GM18867 (cell line): ENCODE results near the gene POFUT2.

Source experiments
- ATAC-seq: cut with Tn5 transposase; IDR thresholded peaks from one replicate; pipeline ENCODE4 v1.9.1; 2021; ENCODE audit warnings: mild to moderate bottlenecking, moderate library complexity; ENCODE audit not compliant: unreplicated experiment

POFUT2 gene

GRCh38 chr21:45287438-45288391 is at the start of gene POFUT2:
TSS of gene POFUT2 (minus strand) at chr21:45287895. CDS start at chr21:45287871, 24 bp downstream.
- peak; percentile 82 for ATAC-seq

- ATAC-seq: no peak
These were observed 49.2 kb upstream of the POFUT2 start for GRCh38 chr21:45336870-45337269.

GRCh38 chr21:45336535-45336810 is 48.8 kb upstream of the POFUT2 start:
- no peak for ATAC-seq

- no peak for ATAC-seq
These were observed 48.3 kb upstream of the POFUT2 start for GRCh38 chr21:45335761-45336534.

GRCh38 chr21:45335151-45335760 is 47.6 kb upstream of the POFUT2 start:
- no peak for ATAC-seq

- no peak for ATAC-seq
These were observed 46.9 kb upstream of the POFUT2 start for GRCh38 chr21:45334591-45335081.

GRCh38 chr21:45334134-45334533 is 46.4 kb upstream of the POFUT2 start:
- no peak for ATAC-seq

GRCh38 chr21:45333583-45334121 is 46.0 kb upstream of the POFUT2 start:
- no peak for ATAC-seq

- ATAC-seq: no peak
These were observed 45.4 kb upstream of the POFUT2 start for GRCh38 chr21:45332981-45333582.

GRCh38 chr21:45332415-45332814 is 44.7 kb upstream of the POFUT2 start:
- ATAC-seq: no peak

GRCh38 chr21:45331531-45332147 is 43.9 kb upstream of the POFUT2 start:
- ATAC-seq: no peak

- no peak for ATAC-seq
These were observed 43.2 kb upstream of the POFUT2 start for GRCh38 chr21:45330851-45331261.

GRCh38 chr21:45330075-45330781 is 42.5 kb upstream of the POFUT2 start:
- no peak for ATAC-seq

- ATAC-seq: no peak
These were observed 41.8 kb upstream of the POFUT2 start for GRCh38 chr21:45329261-45330074.

- ATAC-seq: no peak
These were observed 40.8 kb upstream of the POFUT2 start for GRCh38 chr21:45328198-45329091.

- ATAC-seq: no peak
These were observed 39.9 kb upstream of the POFUT2 start for GRCh38 chr21:45327441-45328197.

GRCh38 chr21:45326891-45327440 is 39.3 kb upstream of the POFUT2 start:
- no peak for ATAC-seq
